CD4-positive, alpha-beta T cell treated with Interleukin-15 for 4 hours (primary cell): Measurements from ENCODE around the gene RIOK3.
"Not testable (repeated sequence)": the region's sequence is repeated elsewhere in the genome, so short reads cannot be mapped to it uniquely, and the experiment has no call there.

Experiments
- DNase-seq: peaks from one replicate; pipeline ENCODE4 v3.0.0-alpha.2; 2020; ENCODE audit warnings: low spot score

The RIOK3 gene

DNA sequence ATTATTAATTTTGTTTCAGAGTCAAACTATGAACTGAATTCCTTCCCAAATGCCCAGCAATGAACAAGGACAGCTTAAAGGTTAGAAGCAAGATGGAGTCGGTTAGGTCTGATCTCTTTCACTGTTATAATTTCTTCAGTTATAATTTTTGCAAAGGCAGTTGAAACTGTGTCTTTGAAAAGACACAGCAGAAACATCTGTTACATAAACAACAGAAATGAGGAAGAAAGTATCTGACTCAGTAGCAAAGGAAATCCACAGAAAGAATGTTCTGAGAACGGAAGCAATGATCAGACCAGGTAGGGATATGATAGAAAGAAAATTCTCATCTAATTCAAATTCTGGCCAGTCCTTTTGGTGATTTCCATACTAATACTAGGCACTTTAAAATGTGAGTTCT is 45.0 kb downstream of the RIOK3 start:
- DNase-seq: no peak

DNA sequence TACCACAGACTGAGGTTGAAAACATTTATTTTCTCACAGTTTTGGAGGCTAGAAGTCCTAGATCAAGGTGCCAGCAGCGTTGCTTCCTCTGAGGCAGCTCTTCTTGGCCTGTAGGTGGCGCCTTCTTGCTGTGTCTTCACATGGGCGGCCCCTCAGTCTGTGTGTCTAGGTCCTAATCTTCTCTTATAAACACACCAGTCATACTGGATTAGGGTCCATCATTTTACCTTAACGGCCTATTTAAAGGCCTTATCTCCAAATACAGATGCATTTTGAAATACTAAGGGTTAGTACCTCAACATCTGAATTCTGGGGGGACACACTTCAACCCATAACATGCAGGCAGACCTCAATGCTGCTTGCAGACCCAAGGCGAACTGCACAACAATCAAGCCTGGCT is 45.8 kb downstream of the RIOK3 start:
- peak; percentile 82 for DNase-seq

DNA sequence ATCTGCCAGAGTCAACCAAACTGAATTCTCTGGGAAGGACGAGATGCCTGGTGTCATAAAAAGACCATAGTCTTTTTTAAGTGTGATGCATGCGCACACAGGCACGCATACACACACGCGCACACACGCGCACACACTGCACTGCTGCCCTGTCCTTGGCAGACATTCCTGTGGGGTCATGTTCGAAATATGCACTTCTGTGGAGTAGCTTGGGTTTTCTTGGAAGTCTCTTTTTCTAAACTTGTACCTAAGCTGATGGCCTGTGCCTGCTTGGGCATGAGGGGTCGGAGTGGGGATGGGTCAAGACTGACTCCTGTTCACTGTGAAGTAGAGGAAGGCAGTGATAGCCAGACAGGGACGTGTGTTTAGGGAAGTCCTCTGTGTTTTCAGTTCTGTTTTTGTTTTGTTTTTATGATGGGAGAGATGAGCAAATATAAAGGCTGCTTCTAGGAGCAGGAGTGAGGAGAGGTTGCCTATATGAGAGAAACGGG is 46.2 kb downstream of the RIOK3 start:
- DNase-seq: no peak

- no peak for DNase-seq
Observed at GRCh38 chr18:23501626-23502025, 48.5 kb downstream of the RIOK3 start.

DNA sequence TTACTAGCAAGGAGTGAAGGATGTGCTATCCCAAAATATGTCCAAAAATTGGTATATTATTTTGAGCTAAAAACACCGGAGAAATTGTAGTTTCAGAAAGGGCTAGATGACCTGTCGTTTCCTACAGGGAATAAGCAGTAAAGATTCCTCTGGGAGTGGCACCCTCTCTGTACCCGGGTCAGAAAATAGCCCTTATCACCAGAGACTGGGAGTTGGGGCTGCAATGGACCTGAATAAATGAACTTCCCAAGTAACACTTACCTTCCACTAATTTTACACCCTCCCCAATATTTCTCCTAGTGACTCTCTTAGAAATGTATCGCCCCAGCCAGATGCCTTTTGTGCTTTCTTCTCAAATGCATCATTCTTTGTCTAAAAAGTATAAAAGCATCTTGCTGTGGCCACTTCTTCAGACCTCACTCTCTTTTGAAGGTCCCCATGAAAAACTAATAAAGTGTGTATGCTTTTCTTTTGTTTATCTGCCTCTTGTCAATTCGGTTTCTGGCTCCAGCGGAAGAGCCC is 49.5 kb downstream of the RIOK3 start:
- DNase-seq: no peak

DNA sequence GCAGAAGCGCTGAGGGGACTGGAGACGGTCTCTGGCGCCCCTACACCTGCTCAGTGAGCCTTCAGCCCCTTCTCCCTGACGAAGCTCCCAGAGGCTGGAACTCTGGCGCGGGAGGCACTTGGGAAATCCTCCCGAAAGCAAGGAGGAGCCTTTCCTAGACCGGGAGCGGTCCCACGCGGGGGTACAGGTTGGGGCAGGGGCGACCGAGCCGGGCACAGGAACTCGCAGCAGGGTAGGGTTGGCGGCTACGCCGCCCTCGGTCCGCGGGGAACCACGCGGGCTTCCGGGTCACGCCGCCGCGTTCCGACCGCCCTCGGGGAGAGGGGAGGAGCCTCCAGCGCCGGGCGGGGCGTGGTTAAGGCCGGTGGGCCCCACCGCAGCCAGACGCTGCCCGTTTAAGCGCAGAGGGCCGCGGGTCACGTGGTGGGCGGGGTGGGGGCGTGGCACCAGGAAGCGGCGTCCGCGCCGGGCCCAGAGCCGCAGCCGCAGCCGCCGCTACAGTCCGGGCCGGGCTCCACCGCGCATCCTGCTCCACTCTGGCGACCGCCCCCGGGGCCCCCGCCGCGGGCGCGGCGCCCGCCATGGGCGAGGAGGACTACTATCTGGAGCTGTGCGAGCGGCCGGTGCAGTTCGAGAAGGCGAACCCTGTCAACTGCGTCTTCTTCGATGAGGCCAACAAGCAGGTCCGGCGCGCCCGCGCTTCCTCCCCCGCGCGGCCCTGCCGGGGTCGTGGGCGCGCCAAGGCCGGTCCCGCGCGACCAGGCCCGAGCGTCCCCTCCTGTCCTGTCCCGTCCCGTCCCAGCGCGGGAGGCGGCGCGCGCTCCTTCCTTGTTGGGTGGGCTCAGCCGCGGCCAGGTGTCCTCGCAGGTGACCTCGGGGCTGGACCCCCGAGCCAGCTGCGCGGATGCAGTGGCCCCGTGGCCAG is 50.2 kb downstream of the RIOK3 start, which contains the start of gene RMC1:
Gene RMC1 (plus strand): TSS at position 474 of the 925 bp plus-strand sequence. CDS start 108 bp downstream, at position 582.
- DNase-seq: peak; percentile 97

- no peak for DNase-seq
Observed at GRCh38 chr18:23503963-23504344, 50.9 kb downstream of the RIOK3 start.

DNA sequence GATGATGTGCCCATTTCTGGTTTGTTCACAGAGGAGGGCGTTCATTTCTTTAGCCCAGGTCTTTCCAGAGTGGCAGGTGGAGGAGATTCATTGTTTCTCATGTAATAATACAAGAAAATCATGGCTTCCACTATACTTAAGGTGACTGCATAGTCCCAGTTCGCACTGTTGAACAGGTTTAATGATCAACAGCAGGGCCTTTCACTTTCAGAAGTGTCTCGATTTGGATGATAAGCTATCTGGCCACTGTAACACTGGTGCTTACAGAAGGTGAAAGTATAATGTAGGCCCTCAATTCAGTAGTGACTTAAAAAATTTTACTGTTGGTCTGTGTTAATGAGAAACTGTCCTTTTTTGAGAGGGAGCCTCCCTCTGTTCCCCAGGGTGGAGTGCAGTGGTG is 51.6 kb downstream of the RIOK3 start:
- DNase-seq: peak; percentile 27

DNA sequence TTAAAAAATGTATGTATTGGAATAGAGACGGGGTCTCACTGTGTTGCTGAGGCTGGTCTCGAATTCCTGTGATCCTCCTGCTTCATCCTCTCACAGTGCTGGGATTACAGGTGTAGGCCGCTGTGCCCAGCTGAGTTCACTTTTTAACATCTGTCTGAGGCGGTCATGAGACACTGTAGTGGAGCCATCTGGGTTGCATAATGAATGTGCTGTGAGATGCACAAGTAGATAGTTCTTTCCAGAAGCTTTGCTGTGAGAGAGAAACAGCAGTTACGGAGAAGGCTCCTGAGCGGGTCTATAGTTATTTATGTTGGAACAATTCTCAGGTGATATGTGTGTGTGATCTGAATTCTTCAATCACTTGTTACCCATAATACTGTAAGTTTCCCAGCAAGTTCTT is 53.3 kb downstream of the RIOK3 start:
- DNase-seq: no peak

DNA sequence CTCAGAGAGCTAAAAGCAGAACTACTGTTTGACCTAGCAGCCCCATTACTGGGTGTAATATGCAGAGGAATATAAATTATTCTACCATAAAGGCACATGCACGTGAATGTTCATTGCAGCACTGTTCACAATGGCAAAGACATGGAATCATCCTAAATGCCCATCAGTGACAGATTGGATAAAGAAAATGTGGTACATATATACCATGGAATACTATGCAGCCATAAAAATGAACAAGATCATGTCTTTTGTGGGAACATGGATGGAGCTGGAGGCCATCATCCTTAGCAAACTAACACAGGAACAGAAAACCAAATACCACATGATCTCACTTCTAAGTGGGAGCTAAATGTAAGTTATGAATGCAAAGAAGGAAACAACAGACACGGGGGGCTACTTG is 57.8 kb downstream of the RIOK3 start:
- DNase-seq: not testable (repeated sequence)

- DNase-seq: not testable (repeated sequence)
Observed at GRCh38 chr18:23512216-23512615, 59.1 kb downstream of the RIOK3 start.

- no peak for DNase-seq
Observed at GRCh38 chr18:23512641-23513040, 59.6 kb downstream of the RIOK3 start.

DNA sequence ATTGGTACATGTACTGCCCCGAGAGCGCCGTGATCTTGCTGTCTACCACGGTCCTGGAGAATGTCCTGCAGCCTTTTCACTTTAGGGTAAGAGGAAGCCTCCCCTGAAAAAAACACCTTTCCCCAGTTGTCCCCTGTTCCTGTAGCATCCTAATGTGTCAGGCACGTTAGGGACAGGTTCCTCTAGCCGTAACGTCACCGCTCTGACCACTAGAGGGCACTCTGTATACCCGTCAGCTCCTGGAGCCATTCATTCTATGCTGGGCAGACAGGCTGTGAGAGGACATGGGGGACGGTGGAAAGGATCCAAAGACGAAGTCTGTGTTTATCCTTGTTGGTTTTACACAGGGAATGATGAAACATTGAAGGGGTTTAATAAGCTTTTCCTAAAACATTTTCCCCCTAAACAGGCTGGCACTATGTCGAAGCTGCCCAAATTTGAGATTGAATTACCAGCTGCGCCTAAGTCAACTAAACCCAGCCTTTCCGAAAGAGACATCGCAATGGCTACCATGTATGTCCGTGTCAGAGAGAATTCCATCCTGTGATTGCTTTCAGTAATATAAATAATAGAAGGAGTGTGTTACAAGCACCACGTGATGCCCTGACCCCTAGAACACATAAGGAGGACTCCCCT is 62.9 kb downstream of the RIOK3 start:
- peak; percentile 82 for DNase-seq

DNA sequence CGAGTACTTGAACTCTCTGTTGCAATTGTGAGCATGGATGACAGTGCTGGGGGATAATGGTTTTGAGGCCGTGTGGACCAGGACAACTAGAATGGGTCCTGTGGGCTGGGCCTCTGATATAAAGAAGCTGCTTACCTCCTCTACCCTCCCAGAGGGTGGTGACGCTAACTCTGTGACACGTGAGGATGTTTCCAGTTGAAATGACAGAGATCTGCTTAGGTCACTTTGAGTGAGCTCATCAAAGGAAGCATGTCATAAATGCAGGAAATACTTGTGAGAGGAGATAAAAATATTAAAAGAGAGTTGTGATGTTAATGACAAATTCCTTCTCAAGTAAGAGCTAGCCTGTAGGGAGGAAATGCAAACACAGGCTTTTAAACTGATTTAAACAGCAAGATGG is 66.6 kb downstream of the RIOK3 start:
- no peak for DNase-seq

DNA sequence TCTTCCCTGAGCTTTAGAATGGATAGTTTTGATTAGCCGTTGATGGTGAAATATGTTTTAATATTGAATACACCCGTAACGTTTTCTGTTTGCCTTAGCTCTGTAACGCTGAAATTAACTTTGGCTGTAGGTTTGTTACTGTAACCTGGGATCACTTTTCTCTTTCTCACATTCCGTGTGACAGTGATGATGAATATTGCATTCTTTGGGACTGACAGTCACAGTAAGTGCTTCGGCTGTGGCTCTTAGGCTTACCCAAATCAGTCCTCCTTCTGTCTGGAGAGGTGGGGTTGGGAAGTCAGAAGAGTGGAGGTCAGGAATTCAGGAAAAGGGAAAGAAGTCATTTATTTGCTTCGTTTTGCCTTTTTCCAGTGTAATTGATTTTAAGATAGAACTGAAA is 68.2 kb downstream of the RIOK3 start:
- DNase-seq: no peak

DNA sequence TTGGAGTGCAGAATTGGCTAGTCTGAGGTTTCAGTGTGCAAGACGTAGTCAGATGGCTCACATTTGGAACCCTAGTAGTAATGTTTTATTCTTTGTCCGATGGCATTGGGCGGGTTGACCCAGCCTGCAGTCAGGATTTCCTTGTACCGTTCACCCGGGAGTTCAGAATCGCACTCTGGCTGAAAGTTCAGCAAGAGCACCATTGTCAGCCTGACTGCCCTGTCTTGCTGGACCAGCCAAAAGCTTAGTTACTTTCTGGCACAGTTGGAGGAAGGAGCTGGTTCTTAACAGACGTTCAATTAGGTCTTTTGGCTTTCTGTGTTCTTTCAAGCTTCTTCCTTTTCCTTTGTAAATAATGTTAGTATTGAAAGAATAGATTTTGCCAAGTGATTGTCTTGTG is 68.8 kb downstream of the RIOK3 start:
- no peak for DNase-seq

GRCh38 chr18:23523429-23524212 is 70.5 kb downstream of the RIOK3 start:
- DNase-seq: no peak

DNA sequence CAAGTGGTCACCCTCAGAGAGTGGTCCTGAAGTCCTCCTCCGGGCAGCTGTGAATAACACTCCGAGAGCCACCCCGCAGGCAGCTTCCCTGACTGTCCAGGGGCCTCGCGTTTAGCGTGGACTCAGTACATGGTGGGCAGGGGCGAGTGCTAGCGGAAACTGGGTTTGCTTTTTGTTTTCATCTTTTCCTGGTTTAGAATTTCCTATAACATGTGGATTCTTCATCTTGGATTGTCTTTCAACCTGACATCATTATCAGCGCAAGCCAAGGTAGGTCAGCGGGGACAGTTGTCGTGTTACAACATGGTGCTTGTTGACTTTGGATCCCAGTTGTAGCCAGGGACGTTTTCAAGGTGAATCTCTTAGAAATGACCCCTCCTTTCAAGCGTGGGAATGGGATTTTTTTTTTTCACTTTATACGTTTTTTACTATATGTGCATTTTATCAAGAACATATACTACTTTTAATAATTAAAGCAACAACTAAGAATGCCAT is 71.2 kb downstream of the RIOK3 start:
- DNase-seq: no peak

DNA sequence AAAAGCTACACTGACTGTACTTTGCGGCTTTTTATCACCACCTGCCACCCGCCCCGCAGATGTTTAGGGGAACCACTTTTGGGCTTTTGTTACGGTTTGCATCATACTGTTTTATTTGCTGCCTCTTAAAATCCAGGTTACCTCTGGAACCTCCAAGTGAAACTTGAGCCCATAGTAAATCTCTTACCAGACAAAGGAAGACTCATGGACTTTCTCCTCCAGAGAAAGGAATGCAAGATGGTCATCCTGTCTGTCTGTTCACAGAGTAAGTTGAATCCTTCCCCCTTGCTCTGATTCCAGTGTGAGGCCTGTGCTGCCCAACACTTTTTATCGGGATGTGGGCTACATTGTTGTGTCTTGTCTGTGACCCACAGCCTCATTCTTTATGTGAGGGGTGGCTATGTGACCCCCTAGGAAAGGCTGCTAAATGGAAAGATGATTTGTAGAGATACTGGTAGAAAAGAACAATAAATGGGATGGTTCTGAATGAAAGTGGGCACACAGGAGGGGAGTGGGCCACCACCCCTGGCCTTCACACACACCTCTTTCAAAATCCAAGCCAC is 73.5 kb downstream of the RIOK3 start:
- DNase-seq: no peak

DNA sequence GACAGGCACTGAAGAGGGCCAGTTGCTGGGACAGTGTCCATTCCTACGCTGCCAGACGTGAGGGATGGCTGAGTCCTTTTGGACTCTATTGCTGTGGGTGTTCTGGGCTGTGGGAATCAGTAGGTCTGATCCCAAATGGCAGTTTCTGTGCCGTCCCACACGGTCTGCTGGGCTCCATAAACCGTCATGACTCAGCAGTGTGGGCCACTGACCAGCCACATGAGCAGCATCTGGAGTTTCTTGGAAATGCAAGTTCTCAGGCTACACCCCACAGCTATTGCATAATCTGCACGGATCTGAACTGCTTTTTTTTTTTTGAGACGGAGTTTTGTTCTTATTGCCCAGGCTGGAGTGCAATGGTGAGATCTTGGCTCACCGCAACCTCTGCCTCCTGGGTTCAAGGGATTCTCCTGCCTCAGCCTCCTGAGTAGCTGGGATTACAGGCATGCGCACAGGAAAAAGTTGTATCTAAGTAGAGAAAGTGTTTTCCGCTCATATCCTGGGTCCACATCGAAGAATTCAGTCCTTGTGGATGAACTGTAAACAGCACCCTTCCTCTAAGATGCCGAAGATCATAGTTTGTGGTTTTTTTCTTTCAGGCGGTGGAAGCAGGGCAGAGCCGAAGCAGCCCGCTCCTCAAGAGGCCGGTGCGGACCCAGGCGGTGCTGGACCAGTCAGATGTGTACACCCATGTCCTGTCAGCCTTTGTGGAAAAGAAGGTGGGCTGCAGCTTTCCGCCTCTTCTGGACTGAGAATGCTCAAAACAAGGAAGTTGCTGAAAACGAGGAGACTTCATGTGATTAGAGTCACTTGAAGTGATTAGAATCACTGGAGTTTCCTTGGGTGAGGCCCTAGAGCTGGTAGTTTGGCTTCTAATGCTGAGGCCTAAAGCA is 75.7 kb downstream of the RIOK3 start:
- DNase-seq: no peak

DNA sequence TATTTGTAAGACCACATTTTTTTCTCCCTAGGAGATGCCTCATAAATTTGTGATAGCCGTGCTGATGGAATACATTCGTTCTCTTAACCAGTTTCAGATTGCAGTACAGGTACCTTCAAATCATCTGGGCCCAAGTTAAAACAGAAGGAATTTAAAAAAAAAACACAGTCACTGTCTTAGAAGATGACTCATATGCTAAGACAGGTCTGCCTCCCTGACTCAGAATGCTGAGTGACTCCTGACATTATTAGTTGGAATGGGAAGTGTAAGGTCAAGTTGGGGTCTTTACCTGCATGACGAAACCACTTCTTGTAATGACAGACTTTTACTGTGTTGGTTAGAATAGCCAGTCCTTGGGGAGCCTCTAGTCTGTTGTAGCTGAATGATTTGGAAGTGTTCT is 76.5 kb downstream of the RIOK3 start:
- DNase-seq: no peak
